HCT116 (cell line): ENCODE results near the gene LTC4S. TPM values are rescaled to one million over a fixed set of nuclear protein-coding genes. Genes with fewer than 3 reads are reported as not detected.
A peak's percentile ranks its signal among the peaks of the same experiment; 100 is the strongest.

Experiments used
- ATAC-seq: fragments of 200-7000 bp; cut with Tn5 transposase; 2 replicates; pipeline ENCODE4 v1.9.1; 2020; ENCODE audit warnings: mild to moderate bottlenecking, moderate library complexity
- BruUV-seq: library from RNA; stranded (reverse); fragments of 400-500 nt; replicated peaks from 2 replicates; lab custom pipeline; 2021; lab: Mats Ljungman, UMichigan
- CTCF ChIA-PET: fragments of 300-600 bp; sonication (Branson Sonifier 250); formaldehyde crosslinking; loops from one replicate; lab custom pipeline; 2021; ENCODE audit warnings: antibody characterized with exemption; lab: Charles Lee
- POLR2A ChIA-PET: fragments of 300-600, 350-600 bp; sonication (Branson Sonifier 250); formaldehyde crosslinking; loops from one replicate; lab custom pipeline; 2021; ENCODE audit warnings: antibody characterized with exemption; lab: Charles Lee
- RAD21 ChIA-PET, 2 experiments: fragments of 300-600 bp; sonication (Branson Sonifier 250); formaldehyde crosslinking; loops; one replicate each; lab custom pipeline; 2023; ENCODE audit warnings: low total read pairs in 2 of 2; ENCODE audit not compliant: uncharacterized antibody in 2 of 2, unreplicated experiment in 2 of 2, low non-redundant PET in 1 of 2; lab: Charles Lee
- DNase-seq: peaks from one replicate; pipeline ENCODE4 v3.0.0-alpha.2; 2010; ENCODE audit warnings: low read depth, low spot score
- H2AFZ ChIP-seq: fragments of 200-600 bp; shearing (Covaris generic), sonication (generic); 2 replicates; pipeline ENCODE4 v1.6.1; 2017; ENCODE audit warnings: low read depth, mixed run types, mixed read lengths, antibody characterized with exemption, low read length; ENCODE audit not compliant: poor library complexity, severe bottlenecking
- H3K27ac ChIP-seq: 2 replicates; pipeline ENCODE4 v1.5.1; 2012; ENCODE audit warnings: low read depth, low read length
- H3K27me3 ChIP-seq: fragments of 200-600 bp; sonication (generic); 2 replicates; pipeline ENCODE4 v1.6.1; 2016; ENCODE audit warnings: mixed run types, low read length, mixed read lengths; ENCODE audit not compliant: insufficient read depth
- H3K36me3 ChIP-seq, 2 experiments: fragments of 200-500 bp in 1 of 2; fragments of 200-600 bp in 1 of 2; sonication (Bioruptor generic) in 1 of 2; sonication (generic) in 1 of 2; 2 replicates each; pipeline versions ENCODE4 v1.5.1 to v1.6.1; 2014 to 2016; ENCODE audit warnings: low read length in 2 of 2, inconsistent platforms in 1 of 2, mixed read lengths in 1 of 2, mixed run types in 1 of 2; ENCODE audit not compliant: insufficient read depth in 2 of 2, control insufficient read depth in 1 of 2
- H3K4me1 ChIP-seq, 2 experiments: fragments of 200-600 bp in 1 of 2; sonication (generic) in 1 of 2; 2 replicates each; pipeline versions ENCODE4 v1.5.1 to v1.6.1; 2012 to 2017; ENCODE audit warnings: low read length in 2 of 2, inconsistent platforms in 1 of 2, mild to moderate bottlenecking in 1 of 2, mixed read lengths in 1 of 2, mixed run types in 1 of 2, moderate library complexity in 1 of 2; ENCODE audit not compliant: insufficient read depth in 2 of 2, control insufficient read depth in 1 of 2
- H3K4me2 ChIP-seq: fragments of 200-600 bp; sonication (generic); 2 replicates; pipeline ENCODE4 v1.6.1; 2017; ENCODE audit warnings: mixed run types, low read length, mixed read lengths
- H3K4me3 ChIP-seq, 2 experiments: fragments of 200-600 bp in 1 of 2; sonication (generic) in 1 of 2; replicated peaks in 1 of 2; 2 replicates each; pipeline ENCODE4 v1.5.1; 2011 to 2016; ENCODE audit warnings: low read length in 2 of 2, control low read depth in 1 of 2, low read depth in 1 of 2, mild to moderate bottlenecking in 1 of 2, mixed read lengths in 1 of 2, mixed run types in 1 of 2
- H3K79me2 ChIP-seq: fragments of 200-600 bp; sonication (generic); 2 replicates; pipeline ENCODE4 v1.6.1; 2017; ENCODE audit warnings: mild to moderate bottlenecking, mixed run types, low read length, moderate library complexity, mixed read lengths; ENCODE audit not compliant: insufficient read depth
- H3K9ac ChIP-seq: fragments of 200-600 bp; sonication (generic); 2 replicates; pipeline ENCODE4 v1.6.1; 2016; ENCODE audit warnings: low read length, mixed read lengths
- H3K9me2 ChIP-seq: fragments of 200-600 bp; sonication (generic), shearing (Covaris generic); 2 replicates; pipeline ENCODE4 v1.6.1; 2017; ENCODE audit warnings: mixed run types, mild to moderate bottlenecking, moderate library complexity; ENCODE audit not compliant: insufficient read depth
- H3K9me3 ChIP-seq, 2 experiments: fragments of 200-500 bp in 1 of 2; fragments of 200-600 bp in 1 of 2; sonication (Bioruptor generic) in 1 of 2; sonication (generic) in 1 of 2; 2 replicates each; pipeline ENCODE4 v1.6.1; 2014 to 2017; ENCODE audit warnings: low read length in 2 of 2, mixed read lengths in 2 of 2, inconsistent platforms in 1 of 2, low read depth in 1 of 2, mild to moderate bottlenecking in 1 of 2, mixed run types in 1 of 2, moderate library complexity in 1 of 2; ENCODE audit not compliant: control insufficient read depth in 1 of 2, insufficient read depth in 1 of 2
- H4K20me1 ChIP-seq: fragments of 200-600 bp; sonication (generic), shearing (Covaris generic); 2 replicates; pipeline ENCODE4 v1.6.1; 2017; ENCODE audit warnings: mixed run types, mild to moderate bottlenecking, moderate library complexity; ENCODE audit not compliant: insufficient read depth
- CBX3 ChIP-seq: IDR thresholded peaks from 2 replicates; pipeline ENCODE4 v1.6.1; 2012; ENCODE audit warnings: low read depth
- CEBPB ChIP-seq: IDR thresholded peaks from 2 replicates; pipeline ENCODE4 v1.6.1; 2012; ENCODE audit warnings: low read depth
- EGR1 ChIP-seq: IDR thresholded peaks from 2 replicates; pipeline ENCODE4 v1.6.1; 2012; ENCODE audit warnings: low read depth
- ELF1 ChIP-seq: IDR thresholded peaks from 2 replicates; pipeline ENCODE4 v1.6.1; 2012; ENCODE audit warnings: low read depth, borderline replicate concordance
- EZH2phosphoT487 ChIP-seq: fragments of 200-600 bp; IDR thresholded peaks from 2 replicates; pipeline ENCODE4 v1.6.1; 2018; ENCODE audit warnings: antibody characterized with exemption, borderline replicate concordance
- FOSL1 ChIP-seq: IDR thresholded peaks from 2 replicates; pipeline ENCODE4 v1.6.1; 2012; ENCODE audit warnings: low read depth
- JUND ChIP-seq: IDR thresholded peaks from 2 replicates; pipeline ENCODE4 v1.6.1; 2012
- POLR2A ChIP-seq: IDR thresholded peaks from 2 replicates; pipeline ENCODE4 v1.7.0; 2011; ENCODE audit warnings: borderline replicate concordance; ENCODE audit not compliant: insufficient read depth, insufficient read length; ENCODE audit errors: extremely low read depth
- POLR2AphosphoS5 ChIP-seq: IDR thresholded peaks from 2 replicates; pipeline ENCODE4 v1.6.1; 2011; ENCODE audit warnings: mild to moderate bottlenecking, low read depth, low read length, moderate library complexity
- RAD21 ChIP-seq: IDR thresholded peaks from 2 replicates; pipeline ENCODE4 v1.6.1; 2012; ENCODE audit warnings: low read depth, mild to moderate bottlenecking
- SP1 ChIP-seq: IDR thresholded peaks from 2 replicates; pipeline ENCODE4 v1.6.1; 2012; ENCODE audit warnings: low read depth
- TCF7L2 ChIP-seq: IDR thresholded peaks from 2 replicates; pipeline ENCODE4 v1.7.0; 2011; ENCODE audit warnings: borderline replicate concordance, inconsistent platforms; ENCODE audit not compliant: insufficient read depth, insufficient read length; ENCODE audit errors: extremely low read depth
- YY1 ChIP-seq: IDR thresholded peaks from 2 replicates; pipeline ENCODE4 v1.6.1; 2011; ENCODE audit warnings: low read length, low read depth, moderate library complexity, mild to moderate bottlenecking; ENCODE audit not compliant: insufficient replicate concordance; ENCODE audit errors: extremely low read depth
- ZFX ChIP-seq: fragments of 450-650 bp; IDR thresholded peaks from 2 replicates; pipeline ENCODE4 v1.6.1; 2017
- ZNF274 ChIP-seq: fragments of 200-500 bp; sonication (Bioruptor generic); IDR thresholded peaks from 2 replicates; pipeline ENCODE4 v1.6.1; 2014; ENCODE audit warnings: mild to moderate bottlenecking, low read depth, low read length, inconsistent platforms
- intact Hi-C: fragments of 100-400 bp; cut with micrococcal nuclease; formaldehyde crosslinking; loops from 2 replicates; pipeline ENCODE4 v1.10.0; 2022
- total RNA-seq: library from RNA; stranded (reverse); gene quantifications from one replicate; pipeline ENCODE4 v1.2.1, GENCODE V29; 2021; ENCODE audit not compliant: unreplicated experiment
- TF ChIP-seq, protein P1 (sequence below): IDR thresholded peaks from 2 replicates; pipeline ENCODE4 v1.6.1; 2012; ENCODE audit warnings: low read depth
- TF ChIP-seq, protein P2 (sequence below): IDR thresholded peaks from 2 replicates; pipeline ENCODE4 v1.6.1; 2011; ENCODE audit warnings: mild to moderate bottlenecking, low read length, moderate library complexity; ENCODE audit not compliant: insufficient replicate concordance; ENCODE audit errors: extremely low read depth

The LTC4S gene
- total RNA-seq, 1 experiment from 2014 or later, result 5.0 TPM

DNA sequence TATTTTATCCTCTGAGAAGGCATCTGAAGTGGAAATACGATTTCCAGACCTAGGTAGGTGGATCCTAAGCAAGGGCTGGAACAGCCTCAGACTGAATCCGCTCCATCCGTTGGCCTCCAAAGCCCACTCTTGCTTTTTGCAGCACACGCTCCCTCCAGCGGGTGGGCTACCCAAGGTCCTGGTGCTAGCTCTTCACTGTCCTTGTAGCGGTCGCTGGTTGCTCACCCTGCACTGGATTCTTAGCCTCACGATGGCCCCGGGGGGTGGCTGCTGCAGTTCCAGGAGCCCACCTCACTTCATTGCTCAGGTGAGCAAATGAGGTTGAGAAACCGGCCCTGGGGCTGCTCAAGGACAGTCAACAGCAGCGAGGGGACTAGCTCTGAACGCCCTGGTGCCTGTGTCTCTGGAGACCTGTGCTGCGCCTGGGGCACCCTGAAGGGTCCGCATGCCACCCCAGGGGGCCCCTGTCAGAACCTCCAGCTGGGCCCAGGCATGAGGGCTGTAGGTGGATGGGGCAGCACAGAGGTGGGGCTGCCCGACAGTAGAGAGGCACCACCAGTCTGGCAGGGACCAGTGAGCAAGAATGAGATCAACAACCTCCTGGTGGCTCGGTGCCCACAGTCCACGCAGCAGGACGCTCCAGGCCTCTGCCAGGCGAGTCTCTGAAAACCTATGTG lies 8.6 kb downstream of the LTC4S start:
- no peaks in the 10 kb centered on the region for H4K20me1 ChIP-seq
- ATAC-seq (no peak), DNase-seq (no peak)
- intact Hi-C loops, result loop anchor here (2.0 to 5.0 kb wide), 3 partner anchors 56 to 290 kb away; partner anchors contain the start of genes MRNIP and TBC1D9B
- peak overlapping the region; percentile 27; the same call in 1 of the 2 replicates for H3K9ac ChIP-seq
- H2AFZ ChIP-seq, result no peak overlapping the region
- H3K9me3 ChIP-seq, result no peaks in the 10 kb centered on the region
- no TSS peak for BruUV-seq
- H3K36me3 ChIP-seq, result peaks cover 5 to 16% of the 10 kb centered on the region in 2 experiments; a peak in 1 of 4 replicates
- peaks cover 41% of the 10 kb centered on the region for H3K79me2 ChIP-seq
- H3K27me3 ChIP-seq, result no peaks in the 10 kb centered on the region
- no peaks in the 10 kb centered on the region for H3K9me2 ChIP-seq
- ChIA-PET POLR2A (interaction anchor here (1.1 to 1.2 kb wide), 2 partner anchors 18 to 178 kb away, joined by 4 read pairs; partner anchors contain the start of genes HNRNPH1 and SQSTM1), CTCF (interaction anchor here (0.8 to 2.7 kb wide), 9 partner anchors 9 to 288 kb away, joined by 3 to 8 read pairs (median 4); partner anchors contain the start of genes SQSTM1 and TBC1D9B), RAD21 (interaction anchor here in 1 of 2 experiments (0.5 kb wide), 1 partner anchor 15 kb away, joined by 3 read pairs; no protein-coding TSS in a partner anchor)
- peak overlapping the region; percentile 28; the same call in 1 of the 2 replicates for H3K27ac ChIP-seq
- no peak overlapping the region for H3K4me3 ChIP-seq
- H3K4me2 ChIP-seq, result 0 out of 2 replicates have a peak overlapping the region, but pooled peaks have one; percentile 27
- peaks cover 28 to 38% of the 10 kb centered on the region in 2 experiments for H3K4me1 ChIP-seq
- TF ChIP-seq RAD21 (no peak), ZFX (no peak), TCF7L2 (no peak), ELF1 (no peak), POLR2AphosphoS5 (no peak), FOSL1 (no peak), EGR1 (no peak), POLR2A (no peak), YY1 (no peak), CBX3 (no peak), EZH2phosphoT487 (no peak), SP1 (no peak), CEBPB (no peak), JUND (no peak), ZNF274 (no peak)
- TF ChIP-seq, protein P1, sequence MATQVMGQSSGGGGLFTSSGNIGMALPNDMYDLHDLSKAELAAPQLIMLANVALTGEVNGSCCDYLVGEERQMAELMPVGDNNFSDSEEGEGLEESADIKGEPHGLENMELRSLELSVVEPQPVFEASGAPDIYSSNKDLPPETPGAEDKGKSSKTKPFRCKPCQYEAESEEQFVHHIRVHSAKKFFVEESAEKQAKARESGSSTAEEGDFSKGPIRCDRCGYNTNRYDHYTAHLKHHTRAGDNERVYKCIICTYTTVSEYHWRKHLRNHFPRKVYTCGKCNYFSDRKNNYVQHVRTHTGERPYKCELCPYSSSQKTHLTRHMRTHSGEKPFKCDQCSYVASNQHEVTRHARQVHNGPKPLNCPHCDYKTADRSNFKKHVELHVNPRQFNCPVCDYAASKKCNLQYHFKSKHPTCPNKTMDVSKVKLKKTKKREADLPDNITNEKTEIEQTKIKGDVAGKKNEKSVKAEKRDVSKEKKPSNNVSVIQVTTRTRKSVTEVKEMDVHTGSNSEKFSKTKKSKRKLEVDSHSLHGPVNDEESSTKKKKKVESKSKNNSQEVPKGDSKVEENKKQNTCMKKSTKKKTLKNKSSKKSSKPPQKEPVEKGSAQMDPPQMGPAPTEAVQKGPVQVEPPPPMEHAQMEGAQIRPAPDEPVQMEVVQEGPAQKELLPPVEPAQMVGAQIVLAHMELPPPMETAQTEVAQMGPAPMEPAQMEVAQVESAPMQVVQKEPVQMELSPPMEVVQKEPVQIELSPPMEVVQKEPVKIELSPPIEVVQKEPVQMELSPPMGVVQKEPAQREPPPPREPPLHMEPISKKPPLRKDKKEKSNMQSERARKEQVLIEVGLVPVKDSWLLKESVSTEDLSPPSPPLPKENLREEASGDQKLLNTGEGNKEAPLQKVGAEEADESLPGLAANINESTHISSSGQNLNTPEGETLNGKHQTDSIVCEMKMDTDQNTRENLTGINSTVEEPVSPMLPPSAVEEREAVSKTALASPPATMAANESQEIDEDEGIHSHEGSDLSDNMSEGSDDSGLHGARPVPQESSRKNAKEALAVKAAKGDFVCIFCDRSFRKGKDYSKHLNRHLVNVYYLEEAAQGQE, result no peak
- TF ChIP-seq, protein P2, sequence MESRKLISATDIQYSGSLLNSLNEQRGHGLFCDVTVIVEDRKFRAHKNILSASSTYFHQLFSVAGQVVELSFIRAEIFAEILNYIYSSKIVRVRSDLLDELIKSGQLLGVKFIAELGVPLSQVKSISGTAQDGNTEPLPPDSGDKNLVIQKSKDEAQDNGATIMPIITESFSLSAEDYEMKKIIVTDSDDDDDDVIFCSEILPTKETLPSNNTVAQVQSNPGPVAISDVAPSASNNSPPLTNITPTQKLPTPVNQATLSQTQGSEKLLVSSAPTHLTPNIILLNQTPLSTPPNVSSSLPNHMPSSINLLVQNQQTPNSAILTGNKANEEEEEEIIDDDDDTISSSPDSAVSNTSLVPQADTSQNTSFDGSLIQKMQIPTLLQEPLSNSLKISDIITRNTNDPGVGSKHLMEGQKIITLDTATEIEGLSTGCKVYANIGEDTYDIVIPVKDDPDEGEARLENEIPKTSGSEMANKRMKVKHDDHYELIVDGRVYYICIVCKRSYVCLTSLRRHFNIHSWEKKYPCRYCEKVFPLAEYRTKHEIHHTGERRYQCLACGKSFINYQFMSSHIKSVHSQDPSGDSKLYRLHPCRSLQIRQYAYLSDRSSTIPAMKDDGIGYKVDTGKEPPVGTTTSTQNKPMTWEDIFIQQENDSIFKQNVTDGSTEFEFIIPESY, result no peak
